SK-N-MC (cell line): ENCODE data around the gene VEGFB.

Experiments
- EZH2 ChIP-seq: fragments of 200-600 bp; sonication (generic); IDR thresholded peaks from one replicate; pipeline ENCODE4 v1.6.1; 2017; ENCODE audit warnings: antibody characterized with exemption
- FOXP2 ChIP-seq: optimal IDR thresholded peaks from 2 replicates; pipeline ENCODE3; 2011; ENCODE audit warnings: mild to moderate bottlenecking, moderate library complexity; ENCODE audit not compliant: insufficient read depth; ENCODE audit errors: extremely low read length, control extremely low read depth
- POLR2AphosphoS5 ChIP-seq: IDR thresholded peaks from 2 replicates; pipeline ENCODE4 v1.6.1; 2012; ENCODE audit warnings: mild to moderate bottlenecking, low read depth, low read length, borderline replicate concordance

DNA sequence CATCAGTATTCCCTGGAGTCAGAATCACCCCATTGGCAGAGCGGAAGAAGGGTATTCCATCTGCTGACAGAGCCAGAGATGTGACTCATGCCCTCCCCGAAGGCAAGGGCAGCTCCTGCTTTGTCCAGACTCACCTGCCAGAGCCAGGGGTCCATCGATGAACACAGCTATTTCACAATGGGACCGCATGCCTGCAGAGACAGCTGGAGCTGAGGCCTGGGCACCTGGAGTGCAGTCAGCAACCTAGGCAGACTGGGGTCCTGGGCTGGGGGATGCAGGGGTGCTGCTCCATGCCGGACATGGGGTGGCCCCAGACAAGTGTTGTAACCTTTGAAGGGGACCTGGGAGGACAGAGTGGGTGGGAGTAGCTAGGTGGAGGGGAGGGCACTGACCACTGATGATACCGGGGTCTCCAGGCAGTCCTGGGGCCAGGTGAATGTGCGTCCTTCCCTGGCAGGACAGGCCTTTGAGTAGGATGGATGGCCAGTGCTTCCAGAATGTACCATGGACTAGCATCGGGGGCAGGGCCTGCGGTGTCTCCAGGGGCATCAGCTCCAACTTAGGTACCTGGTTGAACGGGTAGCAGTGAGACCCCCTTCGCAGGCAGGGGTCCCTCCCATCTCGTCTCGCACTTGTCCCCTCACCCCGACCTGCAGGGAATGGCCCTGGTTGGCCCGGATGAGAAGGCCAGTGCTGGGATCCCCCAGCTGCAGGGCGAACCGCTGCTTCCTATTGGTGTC lies 10.1 kb upstream of the VEGFB start:
- TF ChIP-seq POLR2AphosphoS5 = no peak
- TF ChIP-seq EZH2 = no peak
- no peak for TF ChIP-seq FOXP2
